GM12891 (cell line): ENCODE results near the gene LCN2.

Experiments
- POLR2A ChIP-seq: IDR thresholded peaks from 2 replicates; pipeline ENCODE4 v1.6.1; 2011; ENCODE audit warnings: low read depth, low read length, control low read depth
- POLR2AphosphoS5 ChIP-seq: IDR thresholded peaks from 2 replicates; pipeline ENCODE4 v1.6.1; 2011; ENCODE audit warnings: low read depth, low read length, control low read depth

- TF ChIP-seq POLR2A (no peak), POLR2AphosphoS5 (no peak)
These were observed 39.0 kb downstream of the LCN2 start for GRCh38 chr9:128188209-128188608.
